PFSK-1 (cell line): ENCODE data around the gene ATP6V1C2.

Experiments used
- POLR2AphosphoS5 ChIP-seq: IDR thresholded peaks from 2 replicates; pipeline ENCODE4 v1.6.1; 2012; ENCODE audit warnings: low read depth, mild to moderate bottlenecking, control low read depth, low read length, moderate library complexity
- SIN3A ChIP-seq: IDR thresholded peaks from 2 replicates; pipeline ENCODE4 v1.6.1; 2012; ENCODE audit warnings: mild to moderate bottlenecking, low read length, moderate library complexity, borderline replicate concordance; ENCODE audit not compliant: insufficient read depth
- TAF1 ChIP-seq: IDR thresholded peaks from 2 replicates; pipeline ENCODE4 v1.6.1; 2012; ENCODE audit warnings: low read length, control low read depth, borderline replicate concordance; ENCODE audit not compliant: insufficient read depth

- TF ChIP-seq POLR2AphosphoS5 (no peak), SIN3A (no peak), TAF1 (no peak)
Measured at GRCh38 chr2:10788855-10789254, 67.4 kb downstream of the ATP6V1C2 start.
